Renal cortex interstitium (tissue), 11 donors: Measurements from ENCODE around the gene GTF2H4. TPM values are rescaled to one million over a fixed set of nuclear protein-coding genes. Genes with fewer than 3 reads are reported as not detected.
"Not testable (repeated sequence)": the region's sequence is repeated elsewhere in the genome, so short reads cannot be mapped to it uniquely, and the experiment has no call there.

Experiments used
- DNase-seq, 11 donors: peaks; one replicate each; pipeline ENCODE4 v3.0.0-alpha.2; 2013; ENCODE audit warnings: low read depth in 9 of 11, low spot score in 4 of 11; ENCODE audit errors: extremely low read depth in 1 of 11
- polyA plus RNA-seq, 3 donors: library from polyadenylated mRNA; unstranded; fragments of 120-200 nt; gene quantifications; one replicate each; pipeline ENCODE4 v1.2.1, GENCODE V29; 2013; ENCODE audit not compliant: insufficient read length in 3 of 3

Gene GTF2H4
- polyA plus RNA-seq, 3 donors: 41.4 to 54.3 (median 48.3) TPM

- DNase-seq: not testable (repeated sequence)
Observed at GRCh38 chr6:30910473-30910872, 2.5 kb downstream of the GTF2H4 start.

- DNase-seq: no peak
Observed at GRCh38 chr6:30912746-30913520, 4.9 kb downstream of the GTF2H4 start.

GRCh38 chr6:30913721-30914075, 5.7 kb downstream of the GTF2H4 start:
- DNase-seq: peak in 2 of 11 donors; percentile 22 to 23

GRCh38 chr6:30914076-30914853, 6.3 kb downstream of the GTF2H4 start, which contains the start of gene VARS2:
TSS of gene VARS2 (plus strand) at chr6:30914238. CDS start at chr6:30914837, 599 bp downstream.
- DNase-seq: peak; percentile 85 to 93 (median 90)

GRCh38 chr6:30914854-30915590, 7.0 kb downstream of the GTF2H4 start:
- DNase-seq: no peak

- DNase-seq: peak in 9 of 11 donors; percentile 45 to 74 (median 59)
Observed at GRCh38 chr6:30915591-30915946, 7.6 kb downstream of the GTF2H4 start.

GRCh38 chr6:30917041-30917440, 9.0 kb downstream of the GTF2H4 start:
- no peak for DNase-seq

- no peak for DNase-seq
Observed at GRCh38 chr6:30917487-30917886, 9.5 kb downstream of the GTF2H4 start.

GRCh38 chr6:30918670-30919069, 10.7 kb downstream of the GTF2H4 start:
- DNase-seq: no peak

- no peak for DNase-seq
Observed at GRCh38 chr6:30922447-30922852, 14.4 kb downstream of the GTF2H4 start.

- DNase-seq: not testable (repeated sequence)
Observed at GRCh38 chr6:30924040-30924627, 16.1 kb downstream of the GTF2H4 start.

- DNase-seq: no peak
Observed at GRCh38 chr6:30926644-30927043, 18.6 kb downstream of the GTF2H4 start.

- DNase-seq: not testable (repeated sequence)
Observed at GRCh38 chr6:30927080-30927479, 19.1 kb downstream of the GTF2H4 start.

- DNase-seq: no peak
Observed at GRCh38 chr6:30928677-30929076, 20.7 kb downstream of the GTF2H4 start.

GRCh38 chr6:30930506-30930905, 22.5 kb downstream of the GTF2H4 start:
- no peak for DNase-seq

- DNase-seq: no peak
Observed at GRCh38 chr6:30931272-30931671, 23.3 kb downstream of the GTF2H4 start.

GRCh38 chr6:30931969-30932645, 24.1 kb downstream of the GTF2H4 start, which contains the start of gene SFTA2:
TSS of gene SFTA2 (minus strand) at chr6:30932170. CDS start at chr6:30932096, 74 bp downstream.
- DNase-seq: no peak

- DNase-seq: no peak
Observed at GRCh38 chr6:30932665-30933365, 24.8 kb downstream of the GTF2H4 start.
